ENCODE measurements around the gene JAKMIP2.

JAKMIP2 gene

DNA sequence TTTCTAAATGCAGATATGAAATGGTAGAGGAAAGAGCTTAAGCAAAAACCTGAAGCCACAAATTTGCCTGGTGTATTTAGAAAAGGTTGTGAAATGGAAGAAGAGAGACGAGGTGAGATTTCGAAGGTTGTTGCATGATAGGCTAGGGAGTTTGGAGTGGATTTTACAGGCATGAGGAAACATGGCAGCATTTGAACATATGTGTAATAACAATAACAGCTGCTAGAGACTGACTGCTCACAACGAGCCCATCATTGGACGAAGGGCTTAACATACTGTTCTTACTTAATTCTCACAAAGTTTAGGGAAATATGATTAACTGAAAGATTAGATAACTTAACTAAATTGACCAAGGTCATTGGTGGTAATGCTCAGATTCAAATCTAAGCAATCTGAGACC, 108.1 kb downstream of the JAKMIP2 start:
- Histone ChIP-seq H3K4me1 (ENCODE audit: control insufficient read depth, low read length) (peaks cover 11% of the 10 kb centered on the region), H3K27ac (ENCODE audit: low read depth, low read length) (no peak overlapping the region), H3F3A (ENCODE audit: control insufficient read depth, insufficient read depth) (no peaks in the 10 kb centered on the region), H3K9me2 (replicated peaks; ENCODE audit: control insufficient read depth, low read length) (no peaks in the 10 kb centered on the region), H4K20me1 (ENCODE audit: control insufficient read depth, insufficient read depth, low read depth, low read length) (no peaks in the 10 kb centered on the region), H3K4me2 (ENCODE audit: low read length) (no peak overlapping the region), H3K27me3 (ENCODE audit: control insufficient read depth, low read length) (no peaks in the 10 kb centered on the region), H3K9me3 (ENCODE audit: control insufficient read depth, insufficient read depth, low read length) (no peaks in the 10 kb centered on the region), H3K79me2 (ENCODE audit: control insufficient read depth, low read length) (no peaks in the 10 kb centered on the region), H3K36me3 (ENCODE audit: control insufficient read depth, low read length) (peaks cover 12% of the 10 kb centered on the region), H3K4me3 (ENCODE audit: low read length) (no peak overlapping the region)
- TF ChIP-seq, protein P1, sequence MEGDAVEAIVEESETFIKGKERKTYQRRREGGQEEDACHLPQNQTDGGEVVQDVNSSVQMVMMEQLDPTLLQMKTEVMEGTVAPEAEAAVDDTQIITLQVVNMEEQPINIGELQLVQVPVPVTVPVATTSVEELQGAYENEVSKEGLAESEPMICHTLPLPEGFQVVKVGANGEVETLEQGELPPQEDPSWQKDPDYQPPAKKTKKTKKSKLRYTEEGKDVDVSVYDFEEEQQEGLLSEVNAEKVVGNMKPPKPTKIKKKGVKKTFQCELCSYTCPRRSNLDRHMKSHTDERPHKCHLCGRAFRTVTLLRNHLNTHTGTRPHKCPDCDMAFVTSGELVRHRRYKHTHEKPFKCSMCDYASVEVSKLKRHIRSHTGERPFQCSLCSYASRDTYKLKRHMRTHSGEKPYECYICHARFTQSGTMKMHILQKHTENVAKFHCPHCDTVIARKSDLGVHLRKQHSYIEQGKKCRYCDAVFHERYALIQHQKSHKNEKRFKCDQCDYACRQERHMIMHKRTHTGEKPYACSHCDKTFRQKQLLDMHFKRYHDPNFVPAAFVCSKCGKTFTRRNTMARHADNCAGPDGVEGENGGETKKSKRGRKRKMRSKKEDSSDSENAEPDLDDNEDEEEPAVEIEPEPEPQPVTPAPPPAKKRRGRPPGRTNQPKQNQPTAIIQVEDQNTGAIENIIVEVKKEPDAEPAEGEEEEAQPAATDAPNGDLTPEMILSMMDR (IDR thresholded peaks at IDR 0.05; ENCODE audit: low read depth, low read length, poor library complexity, severe bottlenecking), result no peak
- no peak for TF ChIP-seq EZH2phosphoT487 (IDR thresholded peaks at IDR 0.05; ENCODE audit: borderline replicate concordance, low read length)

DNA sequence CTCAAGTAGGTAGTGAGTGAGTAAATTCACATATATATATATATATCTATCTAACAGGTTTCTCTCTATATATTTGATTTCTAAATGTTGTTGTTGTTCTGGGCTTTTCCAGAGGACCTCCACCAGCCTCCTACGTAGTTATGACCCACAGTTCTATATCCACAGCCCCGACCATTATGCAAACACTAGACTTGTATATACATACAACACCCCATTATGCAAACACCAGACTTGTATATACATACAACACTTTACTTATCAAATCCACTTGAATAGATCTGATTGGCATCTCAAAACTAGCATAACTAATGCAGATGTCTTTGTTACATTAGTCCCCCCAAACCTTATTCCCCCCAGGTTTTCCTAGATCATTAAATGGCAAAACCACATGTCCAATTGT, 108.7 kb downstream of the JAKMIP2 start:
- peaks cover 15% of the 10 kb centered on the region for H3K36me3 ChIP-seq (ENCODE audit: control insufficient read depth, low read length)
- no peaks in the 10 kb centered on the region for H3K9me3 ChIP-seq (ENCODE audit: control insufficient read depth, insufficient read depth, low read length)
- no peaks in the 10 kb centered on the region for H3F3A ChIP-seq (ENCODE audit: control insufficient read depth, insufficient read depth)
- H4K20me1 ChIP-seq (ENCODE audit: control insufficient read depth, insufficient read depth, low read depth, low read length), result no peaks in the 10 kb centered on the region
- no peaks in the 10 kb centered on the region for H3K27me3 ChIP-seq (ENCODE audit: control insufficient read depth, low read length)
- H3K4me3 ChIP-seq (ENCODE audit: low read length), result no peak overlapping the region
- H3K4me2 ChIP-seq (ENCODE audit: low read length), result no peak overlapping the region
- H3K27ac ChIP-seq (ENCODE audit: low read depth, low read length), result no peak overlapping the region
- no peaks in the 10 kb centered on the region for H3K9me2 ChIP-seq (replicated peaks; ENCODE audit: control insufficient read depth, low read length)
- no peak for TF ChIP-seq EZH2phosphoT487 (IDR thresholded peaks at IDR 0.05; ENCODE audit: borderline replicate concordance, low read length)
- TF ChIP-seq, protein P1 (IDR thresholded peaks at IDR 0.05; ENCODE audit: low read depth, low read length, poor library complexity, severe bottlenecking), result no peak
- H3K79me2 ChIP-seq (ENCODE audit: control insufficient read depth, low read length), result no peaks in the 10 kb centered on the region
- H3K4me1 ChIP-seq (ENCODE audit: control insufficient read depth, low read length), result peaks cover 11% of the 10 kb centered on the region

DNA sequence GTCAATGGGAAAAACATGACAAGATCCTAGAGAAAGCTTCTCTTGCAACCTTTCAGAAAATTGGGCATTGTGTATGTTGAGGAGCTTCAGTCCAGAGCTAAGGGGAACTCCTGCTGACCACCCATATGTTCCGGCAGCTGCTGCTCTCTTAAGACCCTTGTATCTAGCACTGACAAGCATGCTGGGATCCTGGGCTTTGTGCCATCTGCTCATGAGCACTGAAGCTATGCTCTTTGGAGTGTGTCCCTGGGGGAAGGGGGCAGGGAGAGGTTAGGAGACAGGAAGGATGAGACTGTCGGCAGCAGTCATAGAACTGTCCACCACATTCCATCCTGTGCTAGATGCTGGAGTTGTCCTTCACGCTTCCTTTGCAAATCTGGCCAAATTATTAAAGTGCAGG, 109.3 kb downstream of the JAKMIP2 start:
- TF ChIP-seq, protein P1 (IDR thresholded peaks at IDR 0.05; ENCODE audit: low read depth, low read length, poor library complexity, severe bottlenecking), result no peak
- TF ChIP-seq EZH2phosphoT487 (IDR thresholded peaks at IDR 0.05; ENCODE audit: borderline replicate concordance, low read length), result no peak
- Histone ChIP-seq H3K27me3 (ENCODE audit: control insufficient read depth, low read length) (no peaks in the 10 kb centered on the region), H3K4me1 (ENCODE audit: control insufficient read depth, low read length) (peaks cover 11% of the 10 kb centered on the region), H3K4me2 (ENCODE audit: low read length) (no peak overlapping the region), H3K36me3 (ENCODE audit: control insufficient read depth, low read length) (peaks cover 15% of the 10 kb centered on the region), H3K79me2 (ENCODE audit: control insufficient read depth, low read length) (no peaks in the 10 kb centered on the region), H3K27ac (ENCODE audit: low read depth, low read length) (no peak overlapping the region), H3K9me3 (ENCODE audit: control insufficient read depth, insufficient read depth, low read length) (no peaks in the 10 kb centered on the region), H3K4me3 (ENCODE audit: low read length) (no peak overlapping the region), H4K20me1 (ENCODE audit: control insufficient read depth, insufficient read depth, low read depth, low read length) (no peaks in the 10 kb centered on the region), H3K9me2 (replicated peaks; ENCODE audit: control insufficient read depth, low read length) (no peaks in the 10 kb centered on the region), H3F3A (ENCODE audit: control insufficient read depth, insufficient read depth) (no peaks in the 10 kb centered on the region)

DNA sequence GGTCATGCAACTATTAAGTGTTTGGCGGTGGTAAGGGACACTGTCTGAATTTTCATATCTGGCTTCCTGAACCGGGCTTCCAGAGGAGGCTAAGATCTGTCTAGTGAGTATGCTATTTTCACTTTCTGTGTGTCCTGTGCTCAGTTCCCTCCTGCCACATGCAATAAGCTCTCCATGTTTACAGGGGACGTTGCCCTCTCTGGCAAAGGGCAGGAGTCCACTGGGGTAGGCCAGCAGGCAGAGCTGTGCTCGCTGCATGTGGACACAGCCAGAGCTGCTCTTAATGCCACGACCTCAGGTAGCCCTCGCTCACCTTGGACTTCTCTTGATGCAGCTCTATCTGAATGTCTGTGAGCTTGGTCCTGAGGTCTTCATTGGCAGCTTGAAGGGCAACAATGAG, 111.2 kb downstream of the JAKMIP2 start:
- Histone ChIP-seq H3K27me3 (ENCODE audit: control insufficient read depth, low read length) (no peaks in the 10 kb centered on the region), H3K4me1 (ENCODE audit: control insufficient read depth, low read length) (peaks cover 11% of the 10 kb centered on the region), H3K27ac (ENCODE audit: low read depth, low read length) (no peak overlapping the region), H4K20me1 (ENCODE audit: control insufficient read depth, insufficient read depth, low read depth, low read length) (no peaks in the 10 kb centered on the region), H3K36me3 (ENCODE audit: control insufficient read depth, low read length) (peaks cover 15% of the 10 kb centered on the region), H3K4me2 (ENCODE audit: low read length) (no peak overlapping the region), H3K9me3 (ENCODE audit: control insufficient read depth, insufficient read depth, low read length) (no peaks in the 10 kb centered on the region), H3K4me3 (ENCODE audit: low read length) (no peak overlapping the region), H3K9me2 (replicated peaks; ENCODE audit: control insufficient read depth, low read length) (no peaks in the 10 kb centered on the region), H3F3A (ENCODE audit: control insufficient read depth, insufficient read depth) (no peaks in the 10 kb centered on the region), H3K79me2 (ENCODE audit: control insufficient read depth, low read length) (no peaks in the 10 kb centered on the region)
- TF ChIP-seq, protein P1 (IDR thresholded peaks at IDR 0.05; ENCODE audit: low read depth, low read length, poor library complexity, severe bottlenecking), result no peak
- no peak for TF ChIP-seq EZH2phosphoT487 (IDR thresholded peaks at IDR 0.05; ENCODE audit: borderline replicate concordance, low read length)

All from DOHH2 (cell line).